ENCODE measurements around the gene DTD1.
"Not testable (repeated sequence)": the region's sequence is repeated elsewhere in the genome, so short reads cannot be mapped to it uniquely, and the experiment has no call there.

Gene DTD1

GRCh38 chr20:18754030-18754652 is 166.3 kb downstream of the DTD1 start:
- no peaks in the 10 kb centered on the region for H3K27me3 ChIP-seq (ENCODE audit: control insufficient read depth, insufficient read depth, low read length)
- no peaks in the 10 kb centered on the region; the same call in 1 of the 2 replicates for H3K9me3 ChIP-seq (ENCODE audit: control insufficient read depth, insufficient read depth, low read length)
- H3K27ac ChIP-seq (ENCODE audit: low read length), result no peak overlapping the region
- no peak overlapping the region for H3K4me3 ChIP-seq (ENCODE audit: low read length)
- no CpG with 5 or more reads among the region's 5 CpGs for WGBS (ENCODE audit: insufficient coverage, insufficient read length)
- DNase-seq (ENCODE audit: low read depth, low spot score), result no peak
- H3K4me1 ChIP-seq (ENCODE audit: control insufficient read depth, insufficient read depth, low read length), result no peaks in the 10 kb centered on the region
- no peaks in the 10 kb centered on the region for H3K36me3 ChIP-seq (ENCODE audit: control insufficient read depth, insufficient read depth, low read length)

DNA sequence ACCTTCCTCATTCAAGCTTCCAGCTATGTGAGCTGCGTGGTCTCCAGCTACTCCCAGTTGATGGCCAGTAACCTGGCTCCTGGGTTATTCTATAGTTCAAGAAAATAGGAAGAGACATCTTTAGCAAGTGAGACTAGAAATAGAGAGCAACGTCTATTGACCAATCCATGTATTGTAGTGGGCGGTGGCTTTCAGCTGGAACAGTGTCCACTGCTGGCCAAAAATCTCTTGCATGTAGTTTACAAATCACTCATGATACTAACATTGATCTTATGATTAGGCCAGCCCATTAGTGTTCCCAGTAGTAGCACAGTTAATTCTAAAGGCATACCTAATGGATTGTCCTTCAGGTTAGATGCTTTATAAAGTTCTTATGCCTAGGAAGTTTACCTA is 166.8 kb downstream of the DTD1 start:
- DNase-seq (ENCODE audit: low read depth, low spot score), result no peak
- Histone ChIP-seq H3K9me3 (ENCODE audit: control insufficient read depth, insufficient read depth, low read length) (no peaks in the 10 kb centered on the region; the same call in 1 of the 2 replicates), H3K4me1 (ENCODE audit: control insufficient read depth, insufficient read depth, low read length) (no peaks in the 10 kb centered on the region), H3K4me3 (ENCODE audit: low read length) (no peak overlapping the region), H3K27me3 (ENCODE audit: control insufficient read depth, insufficient read depth, low read length) (no peaks in the 10 kb centered on the region), H3K36me3 (ENCODE audit: control insufficient read depth, insufficient read depth, low read length) (no peaks in the 10 kb centered on the region), H3K27ac (ENCODE audit: low read length) (no peak overlapping the region)
- no CpG with 5 or more reads among the region's 3 CpGs for WGBS (ENCODE audit: insufficient coverage, insufficient read length)

- not testable (repeated sequence) for H3K27ac ChIP-seq (ENCODE audit: low read length); H3K4me3 ChIP-seq (ENCODE audit: low read length); H3K36me3 ChIP-seq (ENCODE audit: control insufficient read depth, insufficient read depth, low read length); H3K27me3 ChIP-seq (ENCODE audit: control insufficient read depth, insufficient read depth, low read length); DNase-seq (ENCODE audit: low read depth, low spot score); H3K4me1 ChIP-seq (ENCODE audit: control insufficient read depth, insufficient read depth, low read length); H3K9me3 ChIP-seq (ENCODE audit: control insufficient read depth, insufficient read depth, low read length)
- no CpG with 5 or more reads among the region's 19 CpGs for WGBS (ENCODE audit: insufficient coverage, insufficient read length)
These were observed 173.0 kb downstream of the DTD1 start for GRCh38 chr20:18760852-18761251.

DNA sequence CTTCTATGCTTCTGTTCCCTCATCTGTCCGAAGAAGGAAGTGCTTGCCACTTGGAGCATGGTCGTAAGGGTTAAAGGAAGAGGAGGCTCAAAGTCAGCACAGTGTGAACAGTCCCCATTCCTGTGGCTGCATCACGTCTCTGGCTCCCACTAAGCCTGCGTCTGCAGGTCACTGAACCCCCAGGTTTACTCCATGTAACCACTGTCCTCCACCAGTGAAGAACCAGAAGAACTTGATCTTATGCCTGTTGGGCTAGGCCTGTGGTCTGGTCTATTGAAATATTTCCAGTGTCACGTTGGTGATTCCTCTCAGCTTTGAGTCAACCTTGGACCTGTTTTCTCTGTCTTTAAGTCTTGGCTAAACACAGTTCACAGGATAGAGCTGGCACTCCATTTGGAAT is 179.8 kb downstream of the DTD1 start:
- no peaks in the 10 kb centered on the region for H3K4me1 ChIP-seq (ENCODE audit: control insufficient read depth, insufficient read depth, low read length)
- no peaks in the 10 kb centered on the region for H3K27me3 ChIP-seq (ENCODE audit: control insufficient read depth, insufficient read depth, low read length)
- no CpG with 5 or more reads among the region's 5 CpGs for WGBS (ENCODE audit: insufficient coverage, insufficient read length)
- DNase-seq (ENCODE audit: low read depth, low spot score), result no peak
- no peak overlapping the region for H3K4me3 ChIP-seq (ENCODE audit: low read length)
- H3K9me3 ChIP-seq (ENCODE audit: control insufficient read depth, insufficient read depth, low read length), result no peaks in the 10 kb centered on the region
- H3K27ac ChIP-seq (ENCODE audit: low read length), result no peak overlapping the region
- no peaks in the 10 kb centered on the region for H3K36me3 ChIP-seq (ENCODE audit: control insufficient read depth, insufficient read depth, low read length)

DNA sequence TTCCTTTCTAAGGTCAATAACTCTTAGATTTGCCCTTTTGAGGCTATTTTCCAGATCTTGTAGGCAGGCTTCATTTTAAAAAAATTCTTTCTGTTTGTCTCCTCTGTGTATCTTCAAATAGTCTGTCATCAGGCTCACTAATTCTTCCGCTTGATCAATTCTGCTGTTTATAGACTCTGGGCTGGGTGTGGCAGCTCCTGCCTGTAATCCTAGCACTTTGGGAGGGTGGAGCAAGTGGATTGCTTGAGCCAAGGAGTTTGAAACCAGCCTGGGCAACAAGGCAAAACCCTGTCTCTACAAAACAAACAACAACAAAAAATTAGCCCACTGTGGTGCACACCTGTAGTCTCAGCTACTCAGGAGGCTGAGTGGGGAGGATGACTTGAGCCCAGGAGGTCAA is 185.7 kb downstream of the DTD1 start:
- H3K4me1 ChIP-seq (ENCODE audit: control insufficient read depth, insufficient read depth, low read length), result no peaks in the 10 kb centered on the region
- WGBS (ENCODE audit: insufficient coverage, insufficient read length), result no CpG with 5 or more reads among the region's 1 CpG
- H3K27ac ChIP-seq (ENCODE audit: low read length), result no peak overlapping the region
- DNase-seq (ENCODE audit: low read depth, low spot score), result no peak
- no peaks in the 10 kb centered on the region for H3K9me3 ChIP-seq (ENCODE audit: control insufficient read depth, insufficient read depth, low read length)
- no peak overlapping the region for H3K4me3 ChIP-seq (ENCODE audit: low read length)
- H3K36me3 ChIP-seq (ENCODE audit: control insufficient read depth, insufficient read depth, low read length), result no peaks in the 10 kb centered on the region
- H3K27me3 ChIP-seq (ENCODE audit: control insufficient read depth, insufficient read depth, low read length), result no peaks in the 10 kb centered on the region

GRCh38 chr20:18774207-18774606 is 186.4 kb downstream of the DTD1 start:
- Histone ChIP-seq H3K4me3 (ENCODE audit: low read length) (no peak overlapping the region), H3K27ac (ENCODE audit: low read length) (no peak overlapping the region), H3K36me3 (ENCODE audit: control insufficient read depth, insufficient read depth, low read length) (no peaks in the 10 kb centered on the region), H3K27me3 (ENCODE audit: control insufficient read depth, insufficient read depth, low read length) (no peaks in the 10 kb centered on the region), H3K9me3 (ENCODE audit: control insufficient read depth, insufficient read depth, low read length) (no peaks in the 10 kb centered on the region), H3K4me1 (ENCODE audit: control insufficient read depth, insufficient read depth, low read length) (no peaks in the 10 kb centered on the region)
- WGBS (ENCODE audit: insufficient coverage, insufficient read length), result no CpG with 5 or more reads among the region's 2 CpGs
- DNase-seq (ENCODE audit: low read depth, low spot score), result no peak

- WGBS (ENCODE audit: insufficient coverage, insufficient read length), result no CpG with 5 or more reads among the region's 5 CpGs
- Histone ChIP-seq H3K36me3 (ENCODE audit: control insufficient read depth, insufficient read depth, low read length) (no peaks in the 10 kb centered on the region), H3K27me3 (ENCODE audit: control insufficient read depth, insufficient read depth, low read length) (no peaks in the 10 kb centered on the region), H3K9me3 (ENCODE audit: control insufficient read depth, insufficient read depth, low read length) (no peaks in the 10 kb centered on the region), H3K4me1 (ENCODE audit: control insufficient read depth, insufficient read depth, low read length) (no peaks in the 10 kb centered on the region), H3K27ac (ENCODE audit: low read length) (no peak overlapping the region), H3K4me3 (ENCODE audit: low read length) (no peak overlapping the region)
- no peak for DNase-seq (ENCODE audit: low read depth, low spot score)
These were observed 187.8 kb downstream of the DTD1 start for GRCh38 chr20:18775633-18776032.

DNA sequence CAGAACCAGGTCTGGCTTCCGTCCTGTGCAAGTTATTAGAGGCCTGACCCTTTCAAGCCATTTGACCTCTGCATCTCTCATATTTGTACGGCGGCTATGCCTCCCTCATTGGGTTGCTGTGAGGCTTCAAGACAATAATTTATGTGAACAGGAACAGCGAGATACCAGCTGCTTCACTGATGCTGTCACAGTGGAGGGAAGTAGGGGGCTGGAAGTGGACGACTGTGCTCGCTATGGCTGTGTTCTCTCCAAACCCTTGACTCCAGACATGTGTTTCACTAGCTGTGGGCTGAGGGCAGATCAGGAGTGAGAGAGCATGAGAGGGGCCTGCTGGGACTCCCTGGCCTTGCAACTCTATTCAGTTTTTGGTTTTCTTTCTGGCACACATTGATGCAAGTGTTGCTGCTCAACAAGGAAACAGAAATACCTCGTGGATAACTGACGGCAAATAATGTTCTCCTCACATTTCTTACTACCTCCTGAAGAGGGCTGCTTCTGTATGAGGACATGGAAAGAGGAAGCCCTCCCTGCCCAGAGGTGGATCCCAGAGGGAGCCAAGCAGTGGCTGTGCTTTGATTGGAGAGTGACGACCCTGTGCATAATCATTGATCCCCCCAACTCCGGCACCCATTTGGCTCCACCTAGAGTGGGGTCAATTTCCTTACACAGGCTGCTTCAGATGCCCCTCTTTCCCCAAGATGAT is 191.0 kb downstream of the DTD1 start:
- Histone ChIP-seq H3K36me3 (ENCODE audit: control insufficient read depth, insufficient read depth, low read length) (no peaks in the 10 kb centered on the region), H3K9me3 (ENCODE audit: control insufficient read depth, insufficient read depth, low read length) (no peaks in the 10 kb centered on the region), H3K4me3 (ENCODE audit: low read length) (no peak overlapping the region), H3K27ac (ENCODE audit: low read length) (no peak overlapping the region), H3K4me1 (ENCODE audit: control insufficient read depth, insufficient read depth, low read length) (no peaks in the 10 kb centered on the region), H3K27me3 (ENCODE audit: control insufficient read depth, insufficient read depth, low read length) (no peaks in the 10 kb centered on the region)
- no peak for DNase-seq (ENCODE audit: low read depth, low spot score)
- no CpG with 5 or more reads among the region's 10 CpGs for WGBS (ENCODE audit: insufficient coverage, insufficient read length)

- DNase-seq (ENCODE audit: low read depth, low spot score), result no peak
- no peaks in the 10 kb centered on the region for H3K36me3 ChIP-seq (ENCODE audit: control insufficient read depth, insufficient read depth, low read length)
- H3K27me3 ChIP-seq (ENCODE audit: control insufficient read depth, insufficient read depth, low read length), result no peaks in the 10 kb centered on the region
- H3K4me3 ChIP-seq (ENCODE audit: low read length), result no peak overlapping the region
- whole genome bisulfite sequencing (ENCODE audit: insufficient coverage, insufficient read length), result no CpG with 5 or more reads among the region's 9 CpGs
- no peaks in the 10 kb centered on the region for H3K4me1 ChIP-seq (ENCODE audit: control insufficient read depth, insufficient read depth, low read length)
- no peaks in the 10 kb centered on the region for H3K9me3 ChIP-seq (ENCODE audit: control insufficient read depth, insufficient read depth, low read length)
- no peak overlapping the region for H3K27ac ChIP-seq (ENCODE audit: low read length)
These were observed 192.7 kb downstream of the DTD1 start for GRCh38 chr20:18780385-18781130.

- no CpG with 5 or more reads among the region's 3 CpGs for WGBS (ENCODE audit: insufficient coverage, insufficient read length)
These were observed 193.7 kb downstream of the DTD1 start for GRCh38 chr20:18781509-18781908.

More at GRCh38 chr20:18781509-18781908, 193.7 kb downstream of the DTD1 start:
- H3K4me1 ChIP-seq (ENCODE audit: control insufficient read depth, insufficient read depth, low read length), result no peaks in the 10 kb centered on the region
- no peak overlapping the region for H3K4me3 ChIP-seq (ENCODE audit: low read length)
- no peaks in the 10 kb centered on the region for H3K36me3 ChIP-seq (ENCODE audit: control insufficient read depth, insufficient read depth, low read length)
- H3K27ac ChIP-seq (ENCODE audit: low read length), result no peak overlapping the region
- H3K9me3 ChIP-seq (ENCODE audit: control insufficient read depth, insufficient read depth, low read length), result no peaks in the 10 kb centered on the region
- no peak for DNase-seq (ENCODE audit: low read depth, low spot score)
- no peaks in the 10 kb centered on the region for H3K27me3 ChIP-seq (ENCODE audit: control insufficient read depth, insufficient read depth, low read length)

Measured in iPS DF 6.9 (cell line).